GM19455 (cell line): ENCODE measurements around the gene KIR2DL4.
"Not testable (repeated sequence)": the region's sequence is repeated elsewhere in the genome, so short reads cannot be mapped to it uniquely, and the experiment has no call there.

Experiments used
- ATAC-seq: cut with Tn5 transposase; IDR thresholded peaks from one replicate; pipeline ENCODE4 v1.9.1; 2021; ENCODE audit not compliant: unreplicated experiment

The KIR2DL4 gene

DNA sequence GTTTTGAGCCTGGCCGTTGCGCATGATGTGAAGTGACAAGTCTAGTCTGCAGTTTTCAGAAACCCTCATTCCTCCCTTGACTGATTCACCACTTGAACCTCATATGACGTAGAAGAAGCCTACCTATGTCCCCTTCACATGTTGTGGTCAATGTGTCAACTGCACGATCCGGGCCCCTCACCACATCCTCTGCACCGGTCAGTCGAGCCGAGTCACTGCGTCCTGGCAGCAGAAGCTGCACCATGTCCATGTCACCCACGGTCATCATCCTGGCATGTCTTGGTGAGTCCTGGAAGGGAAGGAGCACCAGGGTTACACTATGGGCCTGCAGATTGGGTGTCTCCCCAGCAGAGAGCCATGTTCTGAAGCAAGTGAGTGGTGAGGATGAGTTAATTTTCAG, at the start of gene KIR2DL4:
KIR2DL4 (plus strand) TSS at position 201 of the 400 bp plus-strand sequence; CDS start at position 243, 42 bp downstream.
- no peak for ATAC-seq

DNA sequence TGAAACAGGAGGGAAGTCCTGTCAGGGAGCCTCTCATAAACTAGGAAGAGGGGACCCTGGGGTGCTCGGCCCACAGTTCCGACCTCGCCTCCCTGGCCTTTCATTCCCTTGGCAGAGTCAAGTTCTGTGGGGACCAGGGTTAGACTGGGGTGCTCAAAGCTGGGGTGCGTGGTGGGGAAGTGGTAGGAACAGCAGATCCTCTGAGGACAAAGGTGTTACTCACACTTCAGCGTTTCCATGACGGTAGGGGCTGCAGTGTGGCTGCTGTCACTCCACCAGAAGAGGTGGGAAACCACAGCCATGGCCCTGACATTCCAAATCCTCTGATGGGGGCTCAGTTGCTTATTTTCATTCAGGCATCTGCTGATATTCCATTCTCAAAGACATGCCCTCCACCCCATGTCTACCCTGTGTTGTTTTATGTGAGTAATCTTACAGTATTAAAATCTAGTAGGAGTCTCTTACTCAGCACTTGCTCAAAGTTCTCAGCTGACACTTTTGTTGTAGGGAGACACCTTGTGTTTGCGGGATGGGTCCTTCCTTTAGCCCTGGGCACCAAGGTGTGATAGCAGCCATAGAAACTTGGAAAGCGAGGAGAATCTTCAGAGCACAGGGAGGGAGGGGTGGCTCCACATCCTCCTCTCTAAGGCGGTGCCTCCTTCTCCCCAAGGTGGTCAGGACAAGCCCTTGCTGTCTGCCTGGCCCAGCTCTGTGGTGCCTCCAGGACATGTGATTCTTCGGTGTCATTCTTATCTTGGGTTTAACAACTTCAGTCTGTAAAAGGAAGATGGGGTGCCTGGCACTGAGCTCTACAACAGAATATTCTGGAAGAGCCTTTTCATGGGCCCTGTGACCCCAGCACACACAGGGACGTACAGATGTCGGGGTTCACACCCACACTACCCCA, 47.0 kb upstream of the KIR2DL4 start:
- not testable (repeated sequence) for ATAC-seq

DNA sequence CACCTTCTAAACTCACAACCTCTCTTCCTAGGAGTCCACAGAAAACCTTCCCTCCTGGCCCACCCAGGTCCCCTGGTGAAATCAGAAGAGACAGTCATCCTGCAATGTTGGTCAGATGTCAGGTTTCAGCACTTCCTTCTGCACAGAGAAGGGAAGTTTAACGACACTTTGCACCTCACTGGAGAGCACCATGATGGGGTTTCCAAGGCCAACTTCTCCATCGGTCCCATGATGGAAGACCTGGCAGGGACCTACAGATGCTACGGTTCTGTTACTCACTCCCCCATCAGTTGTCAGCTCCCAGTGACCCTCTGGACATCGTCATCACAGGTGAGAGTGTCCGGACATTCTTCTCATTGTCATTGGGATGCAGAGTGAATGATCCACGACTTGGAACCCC, 44.8 kb upstream of the KIR2DL4 start:
- ATAC-seq, result not testable (repeated sequence)

DNA sequence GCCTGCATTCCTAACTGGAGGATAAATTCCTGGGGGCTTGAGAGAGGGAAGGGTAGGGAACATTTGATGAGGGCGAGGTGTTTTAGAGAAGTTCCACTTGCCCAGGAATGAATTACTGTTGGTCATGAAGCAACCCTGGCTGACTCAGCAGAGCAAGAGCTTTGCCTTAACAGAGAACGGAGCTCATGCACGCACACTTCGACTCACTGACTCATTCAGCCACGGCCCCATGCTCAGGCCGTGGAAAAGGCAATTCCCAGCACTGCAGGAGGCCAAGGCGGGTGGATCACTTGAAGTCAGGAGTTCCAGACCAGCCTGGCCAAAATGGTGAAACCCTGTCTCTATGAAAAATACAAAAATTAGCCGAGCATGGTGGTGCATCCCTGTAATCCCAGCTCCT, 39.2 kb upstream of the KIR2DL4 start:
- ATAC-seq, result not testable (repeated sequence)

DNA sequence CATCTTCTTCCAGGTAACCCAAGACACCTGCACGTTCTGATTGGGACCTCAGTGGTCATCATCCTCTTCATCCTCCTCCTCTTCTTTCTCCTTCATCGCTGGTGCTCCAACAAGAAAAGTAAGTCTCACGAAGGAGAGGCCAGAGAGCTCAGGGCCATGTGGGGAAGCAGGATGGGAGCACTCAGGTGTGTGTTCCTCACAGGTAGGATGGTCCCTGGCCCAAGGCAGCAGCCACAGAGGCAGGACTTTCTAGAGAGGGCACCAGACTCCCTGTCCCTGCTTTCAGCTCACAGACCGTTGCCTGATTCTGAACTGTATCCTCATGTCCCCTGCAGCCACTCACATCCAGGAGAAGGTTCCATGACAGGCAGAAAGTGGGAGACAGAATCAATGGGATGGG, 36.9 kb upstream of the KIR2DL4 start:
- ATAC-seq, result not testable (repeated sequence)

DNA sequence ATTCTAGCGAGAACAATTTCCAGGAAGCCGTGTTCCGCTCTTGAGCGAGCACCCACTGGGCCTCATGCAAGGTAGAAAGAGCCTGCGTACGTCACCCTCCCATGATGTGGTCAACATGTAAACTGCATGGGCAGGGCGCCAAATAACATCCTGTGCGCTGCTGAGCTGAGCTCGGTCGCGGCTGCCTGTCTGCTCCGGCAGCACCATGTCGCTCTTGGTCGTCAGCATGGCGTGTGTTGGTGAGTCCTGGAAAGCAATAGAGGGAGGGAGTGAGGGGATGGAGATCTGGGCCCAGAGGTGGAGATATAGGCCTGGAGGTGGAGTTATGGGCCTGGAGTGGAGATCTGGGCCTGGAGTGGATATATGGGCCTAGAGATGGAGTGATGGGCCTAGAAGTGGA, 33.8 kb upstream of the KIR2DL4 start, which contains the start of gene KIR2DL1:
KIR2DL1 (plus strand) TSS at position 148 of the 400 bp plus-strand sequence; CDS start at position 206, 58 bp downstream.
- not testable (repeated sequence) for ATAC-seq

DNA sequence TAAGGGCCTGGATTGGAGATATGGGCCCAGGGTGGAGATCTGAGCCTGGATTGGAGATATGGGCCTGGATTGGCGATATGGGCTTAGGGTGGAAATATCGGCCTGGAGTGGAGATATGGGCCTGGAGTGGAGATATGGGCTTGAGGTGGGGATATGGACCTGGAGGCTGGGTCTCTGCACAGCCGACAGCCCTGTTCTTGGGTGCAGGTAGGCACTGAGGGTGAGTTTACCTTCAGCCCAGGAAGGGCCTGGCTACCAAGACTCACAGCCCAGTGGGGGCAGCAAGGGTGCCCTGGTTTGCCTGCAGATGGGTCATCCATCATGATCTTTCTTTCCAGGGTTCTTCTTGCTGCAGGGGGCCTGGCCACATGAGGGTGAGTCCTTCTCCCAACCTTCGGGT, 32.9 kb upstream of the KIR2DL4 start:
- not testable (repeated sequence) for ATAC-seq

DNA sequence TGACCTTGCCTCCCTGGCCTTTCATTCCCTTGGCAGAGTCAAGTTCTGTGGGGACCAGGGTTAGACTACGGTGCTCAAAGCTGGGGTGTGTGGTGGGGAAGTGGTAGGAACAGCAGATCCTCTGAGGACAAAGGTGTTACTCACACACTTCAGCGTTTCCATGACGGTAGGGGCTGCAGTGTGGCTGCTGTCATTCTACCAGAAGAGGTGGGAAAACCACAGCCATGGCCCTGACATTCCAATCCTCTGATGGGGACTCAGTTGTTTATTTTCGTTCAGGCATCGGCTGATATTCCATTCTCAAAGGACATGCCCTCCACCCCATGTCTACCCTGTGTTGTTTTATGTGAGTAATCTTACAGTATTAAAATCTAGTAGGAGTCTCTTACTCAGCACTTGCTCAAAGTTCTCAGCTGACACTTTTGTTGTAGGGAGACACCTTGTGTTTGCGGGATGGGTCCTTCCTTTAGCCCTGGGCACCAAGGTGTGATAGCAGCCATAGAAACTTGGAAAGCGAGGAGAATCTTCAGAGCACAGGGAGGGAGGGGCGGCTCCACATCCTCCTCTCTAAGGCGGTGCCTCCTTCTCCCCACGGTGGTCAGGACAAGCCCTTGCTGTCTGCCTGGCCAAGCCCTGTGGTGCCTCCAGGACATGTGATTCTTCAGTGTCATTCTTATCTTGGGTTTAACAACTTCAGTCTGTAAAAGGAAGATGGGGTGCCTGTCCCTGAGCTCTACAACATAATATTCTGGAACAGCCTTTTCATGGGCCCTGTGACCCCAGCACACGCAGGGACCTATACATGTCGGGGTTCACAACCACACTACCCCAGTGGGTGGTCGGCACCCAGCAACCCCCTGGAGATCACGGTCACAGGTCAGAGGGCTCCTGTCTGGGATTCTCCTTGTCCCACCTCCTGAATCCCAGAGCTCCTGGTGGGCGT, 32.1 kb upstream of the KIR2DL4 start:
- not testable (repeated sequence) for ATAC-seq

DNA sequence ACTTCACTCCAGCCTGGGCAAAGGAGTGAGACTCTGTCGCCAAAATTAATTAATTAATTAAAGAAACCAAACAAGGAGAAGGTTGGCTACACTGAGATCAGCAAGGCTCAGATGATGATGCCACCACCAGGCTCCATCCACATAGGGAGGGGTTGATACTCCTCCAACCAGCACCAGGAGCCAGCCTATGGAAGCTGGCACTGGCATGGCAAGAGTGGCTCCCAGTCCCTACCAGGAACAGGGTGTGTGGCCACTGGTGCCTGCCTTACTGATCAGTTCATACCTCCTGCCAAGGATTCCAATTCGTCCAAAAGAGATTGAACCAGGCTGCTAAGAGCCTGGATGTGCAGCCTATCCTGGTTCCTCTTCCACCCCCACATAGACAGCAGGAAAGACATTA, 30.7 kb upstream of the KIR2DL4 start:
- not testable (repeated sequence) for ATAC-seq

DNA sequence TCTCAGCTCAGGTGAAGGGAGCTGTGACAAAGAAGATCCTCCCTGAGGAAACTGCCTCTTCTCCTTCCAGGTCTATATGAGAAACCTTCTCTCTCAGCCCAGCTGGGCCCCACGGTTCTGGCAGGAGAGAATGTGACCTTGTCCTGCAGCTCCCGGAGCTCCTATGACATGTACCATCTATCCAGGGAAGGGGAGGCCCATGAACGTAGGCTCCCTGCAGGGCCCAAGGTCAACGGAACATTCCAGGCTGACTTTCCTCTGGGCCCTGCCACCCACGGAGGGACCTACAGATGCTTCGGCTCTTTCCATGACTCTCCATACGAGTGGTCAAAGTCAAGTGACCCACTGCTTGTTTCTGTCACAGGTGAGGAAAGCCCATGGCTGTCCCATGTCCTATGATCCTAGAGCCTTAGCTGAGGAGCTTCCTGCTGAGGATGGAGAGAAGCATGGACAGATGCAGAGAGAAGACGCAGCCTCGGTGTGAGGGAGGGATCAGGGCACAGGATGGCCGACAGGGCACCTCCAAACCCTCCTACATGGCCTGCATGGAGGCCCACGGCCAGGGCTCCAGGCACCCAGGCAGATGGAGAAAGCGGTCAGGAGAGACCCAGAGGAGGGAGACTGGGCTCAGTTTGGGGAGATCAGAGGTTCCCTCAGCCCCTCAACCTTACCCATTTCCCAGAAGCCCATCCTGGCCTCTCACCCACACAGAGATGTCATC, 28.2 kb upstream of the KIR2DL4 start:
- not testable (repeated sequence) for ATAC-seq

DNA sequence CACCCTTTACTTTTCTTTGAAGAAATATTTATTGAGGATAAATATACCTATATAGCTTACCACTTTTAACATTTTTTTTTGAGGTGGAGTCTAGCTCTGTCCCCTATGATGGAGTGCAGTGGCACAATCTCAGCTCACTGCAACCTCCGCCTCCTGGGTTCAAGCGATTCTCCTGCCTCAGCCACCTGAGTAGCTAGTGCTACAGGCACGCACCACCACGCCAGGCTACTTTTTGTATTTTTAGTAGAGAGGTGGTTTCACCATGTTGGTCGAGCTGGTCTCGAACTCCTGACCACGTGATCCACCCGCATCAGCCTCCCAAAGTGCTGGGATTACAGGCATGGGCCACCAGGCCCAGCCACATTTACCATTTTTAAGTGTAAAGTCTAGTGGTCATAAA, 27.6 kb upstream of the KIR2DL4 start:
- ATAC-seq, result not testable (repeated sequence)

DNA sequence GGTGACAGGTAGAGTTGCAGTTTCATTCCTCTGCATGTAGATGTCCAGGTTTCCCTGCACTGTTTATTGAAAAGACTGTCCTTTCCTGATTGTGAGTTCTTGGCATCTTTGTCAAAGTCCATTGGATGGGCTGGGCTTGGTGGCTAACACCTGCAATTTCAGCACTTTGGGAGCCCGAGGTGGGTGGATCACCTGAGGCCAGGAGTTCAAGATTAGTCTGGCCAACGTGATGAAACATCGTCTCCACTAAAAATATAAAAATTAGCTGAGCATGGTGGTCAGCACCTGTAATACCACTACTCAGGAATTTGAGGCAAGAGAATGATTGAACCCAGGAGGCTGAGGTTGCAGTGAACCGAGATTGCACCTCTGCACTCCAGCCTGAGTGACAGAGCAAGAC, 25.6 kb upstream of the KIR2DL4 start:
- not testable (repeated sequence) for ATAC-seq

DNA sequence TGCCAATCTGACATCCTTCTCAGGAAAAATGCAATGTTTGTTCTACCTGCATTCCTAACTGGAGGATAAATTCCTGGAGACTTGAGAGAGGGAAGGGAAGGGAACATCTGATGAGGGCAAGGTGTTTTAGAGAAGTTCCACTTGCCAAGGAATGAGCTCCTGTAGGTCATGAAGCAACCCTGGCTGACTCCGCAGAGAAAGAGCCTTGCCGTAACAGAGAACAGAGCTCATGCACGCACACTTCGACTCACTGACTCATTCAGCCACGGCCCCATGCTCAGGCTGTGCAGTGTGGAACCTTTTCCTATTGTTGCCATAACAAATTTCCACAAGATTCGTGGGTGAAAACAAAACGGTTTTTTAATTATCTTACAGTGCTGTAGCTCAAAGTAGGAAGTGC, 24.5 kb upstream of the KIR2DL4 start:
- not testable (repeated sequence) for ATAC-seq

DNA sequence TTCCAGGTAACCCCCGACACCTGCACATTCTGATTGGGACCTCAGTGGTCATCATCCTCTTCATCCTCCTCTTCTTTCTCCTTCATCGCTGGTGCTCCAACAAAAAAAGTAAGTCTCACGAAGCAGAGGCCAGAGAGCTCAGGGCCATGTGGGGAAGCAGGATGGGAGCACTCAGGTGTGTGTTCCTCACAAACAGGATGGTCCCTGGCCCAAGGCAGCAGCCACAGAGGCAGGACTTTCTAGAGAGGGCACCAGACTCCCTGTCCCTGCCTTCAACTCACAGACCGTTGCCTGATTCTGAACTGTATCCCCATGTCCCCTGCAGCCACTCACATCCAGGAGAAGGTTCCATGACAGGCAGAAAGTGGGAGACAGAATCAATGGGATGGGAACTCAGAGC, 20.5 kb upstream of the KIR2DL4 start:
- not testable (repeated sequence) for ATAC-seq

DNA sequence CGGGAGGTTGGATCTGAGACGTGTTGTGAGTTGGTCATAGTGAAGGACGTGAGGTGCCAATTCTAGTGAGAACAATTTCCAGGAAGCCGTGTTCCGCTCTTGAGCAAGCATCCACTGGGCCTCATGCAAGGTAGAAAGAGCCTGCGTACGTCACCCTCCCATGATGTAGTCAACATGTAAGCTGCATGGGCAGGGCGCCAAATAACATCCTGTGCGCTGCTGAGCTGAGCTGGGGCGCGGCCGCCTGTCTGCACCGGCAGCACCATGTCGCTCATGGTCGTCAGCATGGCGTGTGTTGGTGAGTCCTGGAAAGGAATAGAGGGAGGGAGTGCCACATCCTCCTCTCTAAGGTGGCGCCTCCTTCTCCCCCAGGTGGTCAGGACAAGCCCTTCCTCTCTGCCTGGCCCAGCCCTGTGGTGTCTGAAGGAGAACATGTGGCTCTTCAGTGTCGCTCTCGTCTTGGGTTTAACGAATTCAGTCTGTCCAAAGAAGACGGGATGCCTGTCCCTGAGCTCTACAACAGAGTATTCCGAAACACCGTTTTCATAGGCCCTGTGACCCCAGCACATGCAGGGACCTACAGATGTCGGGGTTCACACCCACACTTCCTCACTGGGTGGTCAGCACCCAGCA, 17.2 kb upstream of the KIR2DL4 start:
- ATAC-seq, result not testable (repeated sequence)

DNA sequence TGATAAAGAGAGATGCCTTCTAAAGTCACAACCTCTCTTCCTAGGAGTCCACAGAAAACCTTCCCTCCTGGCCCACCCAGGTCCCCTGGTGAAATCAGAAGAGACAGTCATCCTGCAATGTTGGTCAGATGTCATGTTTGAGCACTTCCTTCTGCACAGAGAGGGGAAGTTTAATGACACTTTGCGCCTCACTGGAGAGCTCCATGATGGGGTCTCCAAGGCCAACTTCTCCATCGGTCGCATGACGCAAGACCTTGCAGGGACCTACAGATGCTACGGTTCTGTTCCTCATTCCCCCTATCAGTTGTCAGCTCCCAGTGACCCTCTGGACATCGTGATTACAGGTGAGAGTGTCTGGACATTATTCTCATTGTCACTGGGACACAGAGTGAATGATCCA, 15.3 kb upstream of the KIR2DL4 start:
- not testable (repeated sequence) for ATAC-seq

DNA sequence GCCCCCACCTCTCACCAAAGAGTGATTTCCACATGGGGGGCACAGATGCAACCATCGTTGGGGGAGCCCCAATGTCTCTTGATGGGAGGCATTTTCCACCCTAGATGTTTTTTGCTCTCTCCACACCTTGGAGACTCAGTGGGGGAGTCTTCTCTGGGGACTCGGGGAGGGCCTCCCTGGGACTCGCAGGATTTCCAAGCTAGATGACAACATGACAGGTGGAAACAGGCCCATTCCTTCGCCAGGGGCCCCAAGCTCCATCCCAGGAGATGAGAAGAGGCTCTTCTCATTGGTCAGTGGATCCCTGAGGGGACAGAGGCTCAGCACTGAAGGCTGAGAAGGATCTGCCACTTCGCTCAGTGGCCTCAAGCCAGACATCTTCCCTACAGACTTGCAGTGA, 12.7 kb upstream of the KIR2DL4 start:
- ATAC-seq, result no peak

DNA sequence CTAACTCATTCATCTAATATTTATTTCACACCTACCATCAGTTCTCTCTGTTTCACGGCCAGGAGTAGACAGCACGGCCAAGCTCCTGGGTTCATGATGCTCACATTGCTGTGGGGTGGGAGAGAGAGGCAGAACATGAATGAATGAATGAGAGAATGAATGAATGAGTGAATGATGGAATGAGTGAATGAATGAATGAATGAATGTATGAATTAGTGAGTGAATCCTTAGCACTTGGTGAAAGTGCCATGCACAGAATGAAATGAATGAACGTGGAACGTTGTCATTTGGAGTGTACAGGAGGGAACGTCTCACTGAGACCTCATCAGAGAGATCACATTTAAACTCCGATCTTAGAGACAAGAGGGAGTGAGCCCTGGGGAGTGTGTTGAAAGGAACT, 11.9 kb upstream of the KIR2DL4 start:
- no peak for ATAC-seq

DNA sequence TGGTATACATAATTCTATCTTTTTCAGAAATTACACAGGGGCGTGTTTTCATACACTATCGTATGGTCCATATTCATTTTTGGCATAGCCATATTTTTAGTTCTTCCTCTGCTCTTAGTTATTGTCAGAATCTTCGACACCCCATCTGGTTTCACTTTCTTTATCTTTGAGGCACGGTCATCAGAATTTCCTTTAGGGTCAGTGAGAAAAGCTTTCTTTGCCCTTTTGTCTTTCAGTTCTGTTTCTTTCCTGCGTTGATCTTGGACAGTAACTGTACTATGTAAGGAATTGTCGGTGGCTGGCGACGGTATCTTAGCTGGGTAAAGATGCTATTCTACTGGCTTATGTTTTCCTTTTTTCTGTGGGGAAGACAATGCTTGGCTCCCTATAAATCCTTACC, 10.6 kb upstream of the KIR2DL4 start:
- ATAC-seq, result no peak

DNA sequence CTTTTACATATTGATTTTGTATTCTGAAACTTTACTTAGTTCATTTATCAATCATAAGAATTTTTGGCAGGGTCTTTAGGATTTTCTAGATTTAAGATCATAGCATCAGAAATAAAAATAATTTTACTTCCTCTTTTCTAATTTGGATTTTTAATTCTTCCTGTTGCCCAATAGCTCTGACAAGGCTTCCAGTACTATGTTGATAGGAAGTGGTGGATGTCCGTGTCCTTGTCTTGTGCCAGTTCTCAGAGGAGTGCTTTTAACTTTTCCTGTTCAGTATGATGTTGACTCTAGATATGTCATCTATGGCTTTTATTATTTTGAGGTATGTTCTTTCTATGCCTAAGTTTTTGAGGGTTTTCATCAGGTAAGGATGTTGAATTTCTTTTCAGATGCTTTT, 7.7 kb upstream of the KIR2DL4 start:
- no peak for ATAC-seq
